ENCODE data around the gene KRTAP10-5. TPM values are rescaled to one million over a fixed set of nuclear protein-coding genes. Genes with fewer than 3 reads are reported as not detected.
"Not testable (repeated sequence)": the region's sequence is repeated elsewhere in the genome, so short reads cannot be mapped to it uniquely, and the experiment has no call there.

Gene KRTAP10-5
- total RNA-seq, 2 experiments from 2014 or later = not detected

DNA sequence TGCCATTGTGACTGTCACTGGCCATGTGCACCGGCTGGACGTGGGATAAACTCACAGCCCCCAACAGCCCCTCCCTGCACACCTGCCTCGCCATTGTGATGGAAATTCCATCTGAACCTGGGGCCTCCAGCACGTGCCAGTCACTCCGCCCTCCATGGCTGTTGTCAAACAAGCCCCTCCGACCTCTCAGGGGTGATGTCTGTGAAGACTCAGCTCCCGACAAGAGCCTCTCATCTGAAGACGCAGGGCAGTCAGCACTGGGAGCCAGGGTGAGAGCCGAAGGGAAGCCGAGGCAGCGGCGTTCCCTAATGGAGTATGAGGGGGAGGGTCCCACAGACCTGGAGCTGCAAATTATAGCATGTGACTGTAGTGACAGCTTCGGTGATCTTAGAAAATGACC is 27.7 kb downstream of the KRTAP10-5 start:
- ChIA-PET CTCF (no interaction called here), POLR2A (no interaction called here)

DNA sequence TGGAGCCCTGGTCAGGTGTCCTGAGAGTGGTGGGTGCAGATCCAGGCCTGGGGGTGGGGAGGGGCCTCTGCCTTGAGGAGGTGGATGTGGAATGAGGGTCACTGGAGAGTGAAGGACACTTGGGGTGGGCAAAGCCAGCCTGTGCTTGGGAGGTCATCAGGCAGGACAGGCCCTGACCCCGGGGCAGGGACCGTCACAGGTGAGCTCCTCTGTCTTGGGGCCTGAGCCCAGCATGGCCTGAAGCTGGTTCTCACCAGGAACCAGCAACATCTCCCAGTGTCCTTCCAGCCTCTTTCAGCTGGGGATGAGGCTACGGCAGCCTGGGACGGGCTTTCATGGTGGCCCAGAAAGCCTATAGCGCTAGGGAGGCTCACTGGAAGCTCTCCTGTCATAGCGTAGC is 28.3 kb downstream of the KRTAP10-5 start:
- ChIA-PET POLR2A (no interaction called here), CTCF (no interaction called here)

DNA sequence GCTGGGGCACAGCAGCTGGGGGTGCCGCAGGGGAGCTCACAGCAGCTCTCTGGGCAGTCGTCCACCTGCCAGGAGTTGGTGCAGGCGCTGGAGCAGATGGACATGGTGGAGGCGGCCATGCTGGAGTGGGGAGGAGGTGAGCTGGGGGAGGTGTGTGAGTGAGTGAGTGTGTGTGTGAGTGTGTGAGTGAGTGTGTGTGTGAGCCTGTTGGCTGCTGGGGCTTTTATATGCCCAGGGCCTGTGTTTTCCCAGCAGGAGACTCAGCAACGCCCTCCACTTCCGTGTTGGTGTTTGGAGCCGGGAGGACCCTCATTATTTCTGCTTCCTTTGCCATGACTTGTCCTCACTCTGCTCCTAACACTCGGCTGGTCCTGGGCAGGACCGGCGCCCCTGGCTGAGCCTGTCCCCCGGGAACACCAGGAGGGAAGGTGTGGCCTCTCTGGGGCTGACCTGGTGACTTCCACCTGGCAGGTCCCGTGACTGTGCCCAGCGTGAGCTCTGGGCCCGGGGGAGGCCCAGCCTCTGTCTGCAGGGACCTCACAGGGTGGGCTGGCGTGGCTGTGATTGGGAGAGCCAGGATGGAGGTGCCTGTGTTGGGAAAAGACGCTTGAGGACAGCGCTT is 29.0 kb downstream of the KRTAP10-5 start, which contains the start of gene KRTAP10-2:
KRTAP10-2 (minus strand) TSS at position 166 of the 622 bp plus-strand sequence; CDS start at position 119, 47 bp downstream.
- CTCF ChIA-PET = no interaction called here
- POLR2A ChIA-PET = no interaction called here

DNA sequence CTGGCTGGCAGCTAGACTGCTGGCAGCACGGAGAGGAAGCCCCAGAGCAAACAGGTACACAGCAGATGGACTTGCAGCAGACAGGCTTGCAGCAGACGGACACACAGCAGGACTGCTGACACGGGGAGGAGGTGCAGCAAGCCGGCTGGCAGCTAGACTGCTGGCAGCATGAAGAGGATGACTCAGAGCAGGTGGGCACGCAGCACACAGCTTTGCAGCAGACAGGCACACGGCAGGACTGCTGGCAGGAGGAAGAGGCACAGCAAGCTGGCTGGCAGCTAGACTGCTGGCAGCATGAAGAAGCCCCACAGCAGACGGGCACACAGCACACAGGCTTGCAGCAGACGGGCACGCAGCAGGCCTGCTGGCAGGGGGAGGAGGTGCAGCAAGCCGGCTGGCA is 29.6 kb downstream of the KRTAP10-5 start:
- ChIA-PET CTCF (no interaction called here), POLR2A (no interaction called here)

DNA sequence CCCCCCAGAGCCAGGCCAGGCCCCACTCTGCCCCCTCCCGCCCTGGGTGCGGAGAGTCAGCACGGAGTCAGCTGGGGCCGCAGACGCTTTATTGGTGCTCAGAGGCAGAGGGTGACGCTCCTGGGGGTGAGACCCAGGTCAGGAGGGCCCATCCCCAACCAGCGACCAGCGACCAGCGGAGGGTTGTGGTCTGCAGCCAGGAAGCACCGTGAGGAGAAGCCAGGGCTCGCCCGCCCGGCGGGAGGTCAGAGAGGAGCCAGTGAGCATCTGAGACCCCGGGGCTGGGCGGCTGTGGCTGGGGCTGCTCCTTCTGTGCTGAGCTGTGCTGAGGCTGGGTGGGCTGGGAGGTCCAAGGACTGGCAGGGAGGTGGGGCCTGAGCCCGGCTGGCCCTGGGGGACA is 30.1 kb downstream of the KRTAP10-5 start:
- POLR2A ChIA-PET, CTCF ChIA-PET: not testable (repeated sequence)

DNA sequence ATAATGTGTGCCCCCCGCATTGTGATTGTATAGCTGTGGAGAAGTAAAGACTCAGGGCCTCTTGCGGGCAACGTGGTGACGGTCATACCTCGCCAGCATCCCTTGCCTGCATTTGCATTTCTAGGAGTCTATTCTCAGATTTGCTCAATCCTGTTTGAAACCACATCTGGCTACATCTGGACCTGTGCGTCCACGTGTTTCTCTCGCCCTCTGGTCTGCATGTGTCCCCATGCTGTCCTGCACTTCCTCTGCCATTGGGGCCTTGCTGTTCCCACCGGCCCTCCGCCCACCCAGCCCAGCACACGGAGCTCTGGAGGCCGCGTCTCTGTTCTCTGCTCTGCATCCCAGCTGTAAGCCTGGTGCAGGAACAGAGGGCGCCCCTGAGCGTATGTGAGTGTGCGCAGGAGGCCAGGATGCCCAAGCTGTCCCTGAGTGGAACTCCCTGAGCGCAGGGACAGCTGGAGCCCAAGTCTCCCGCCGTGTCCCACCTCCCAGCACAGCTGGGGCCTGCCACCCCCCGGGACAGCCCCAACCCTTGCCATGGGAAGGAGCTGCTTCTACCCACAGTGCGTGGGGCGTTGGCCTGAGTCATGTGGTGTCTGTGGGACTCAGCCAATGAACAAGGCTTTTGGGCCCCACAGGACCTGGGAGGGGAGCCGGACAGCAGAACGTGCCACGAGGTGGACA is 30.7 kb downstream of the KRTAP10-5 start:
- POLR2A ChIA-PET = no interaction called here

DNA sequence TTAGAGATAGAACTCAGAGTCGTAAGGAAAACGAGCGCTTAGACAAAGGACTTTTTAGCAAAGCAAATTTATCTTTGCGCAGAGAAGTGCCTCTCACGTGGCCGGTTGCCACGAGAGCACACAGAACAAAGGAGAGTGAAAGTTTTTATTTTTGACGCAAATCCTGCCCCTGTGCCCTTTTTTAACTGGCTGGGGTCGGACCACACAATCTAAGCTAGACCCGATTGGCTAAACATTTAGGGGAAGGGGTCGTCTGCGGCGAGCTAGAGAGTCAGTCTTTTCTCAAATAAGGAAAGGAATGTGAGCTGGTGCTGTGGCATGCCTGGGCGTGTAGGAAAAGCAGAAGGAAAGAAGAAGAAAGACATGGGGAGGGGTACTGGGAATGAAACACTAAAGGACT is 31.5 kb downstream of the KRTAP10-5 start:
- POLR2A ChIA-PET = no interaction called here
- CTCF ChIA-PET = no interaction called here

More for the DNA sequence above, 30.7 kb downstream of the KRTAP10-5 start:
- CTCF ChIA-PET = no interaction called here

DNA sequence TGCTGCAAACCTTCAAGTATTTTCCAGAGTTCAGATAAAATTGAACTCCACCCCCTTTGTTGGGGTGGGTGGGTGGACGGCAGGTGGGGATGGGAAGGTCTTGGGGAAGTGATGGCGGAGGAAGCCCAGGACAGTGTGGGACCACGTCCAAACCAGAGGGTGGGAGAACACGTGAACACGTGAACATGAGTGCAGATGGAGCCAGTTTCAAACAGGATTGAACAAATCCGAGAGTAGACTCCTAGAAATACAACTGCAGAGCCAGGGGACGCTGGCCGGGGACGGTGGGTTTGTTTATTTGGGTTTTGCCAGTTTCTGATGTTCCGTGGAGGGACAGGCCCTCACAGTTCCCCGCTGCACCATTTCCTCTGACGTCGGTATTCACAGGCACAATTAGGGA is 32.0 kb downstream of the KRTAP10-5 start:
- ChIA-PET POLR2A (no interaction called here), CTCF (no interaction called here)

DNA sequence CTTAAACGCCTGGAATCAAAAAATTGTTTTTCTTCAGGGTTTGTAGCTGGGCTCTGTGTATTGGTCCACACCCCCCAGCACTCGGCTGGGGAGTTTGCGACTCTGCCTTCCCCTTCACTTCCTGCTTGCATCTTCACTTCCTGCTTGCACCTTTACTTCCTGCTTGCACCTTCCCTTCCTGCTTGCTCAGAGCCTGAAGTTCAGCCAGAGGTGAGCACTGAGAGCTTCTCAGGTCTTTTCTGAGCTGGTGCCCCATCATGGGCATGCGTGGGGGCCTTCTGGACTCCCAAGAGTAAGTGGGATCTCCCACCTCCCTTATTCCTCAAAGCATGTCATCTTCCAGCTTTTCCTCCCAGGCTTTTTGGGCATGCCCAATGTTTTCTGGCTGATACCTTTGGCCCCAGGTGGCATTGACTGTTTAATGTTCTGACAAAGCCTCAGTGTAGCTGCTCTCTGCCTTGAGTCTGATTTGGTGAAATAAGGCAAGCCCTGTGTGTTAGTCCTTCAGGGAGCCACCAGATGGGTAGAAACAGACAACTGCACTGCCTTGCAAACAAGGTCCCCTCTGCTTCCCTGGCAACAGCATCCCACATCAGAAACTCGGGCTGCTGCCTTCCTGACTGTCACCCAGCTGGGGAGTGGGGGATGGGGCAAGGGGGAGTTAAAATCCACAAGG is 32.6 kb downstream of the KRTAP10-5 start:
- CTCF ChIA-PET = interaction anchor here (0.6 kb wide), 1 partner anchor 525 kb away, joined by 5 read pairs; no protein-coding TSS in a partner anchor
- POLR2A ChIA-PET = interaction anchor here (0.6 kb wide), 1 partner anchor 279 kb away, joined by 4 read pairs; no protein-coding TSS in a partner anchor

DNA sequence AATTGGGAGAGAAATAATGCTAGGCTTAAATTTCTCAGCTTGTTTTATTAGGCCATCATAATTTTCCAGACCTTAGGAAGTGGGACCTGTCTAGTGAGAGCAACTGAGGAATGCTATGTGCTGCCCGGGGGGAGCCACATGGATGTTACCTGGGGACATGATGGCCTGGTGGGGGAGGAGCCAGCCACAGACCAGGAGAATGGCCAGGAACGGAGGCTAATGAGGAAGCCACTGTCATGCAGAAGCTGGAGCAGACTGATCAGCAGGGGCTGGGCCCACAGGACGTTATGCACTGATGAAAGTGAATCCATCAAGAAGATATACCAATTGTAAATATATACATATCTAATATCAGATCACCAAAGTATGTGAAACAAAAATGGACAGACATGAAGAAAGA is 35.8 kb downstream of the KRTAP10-5 start:
- ChIA-PET CTCF (no interaction called here), POLR2A (no interaction called here)

DNA sequence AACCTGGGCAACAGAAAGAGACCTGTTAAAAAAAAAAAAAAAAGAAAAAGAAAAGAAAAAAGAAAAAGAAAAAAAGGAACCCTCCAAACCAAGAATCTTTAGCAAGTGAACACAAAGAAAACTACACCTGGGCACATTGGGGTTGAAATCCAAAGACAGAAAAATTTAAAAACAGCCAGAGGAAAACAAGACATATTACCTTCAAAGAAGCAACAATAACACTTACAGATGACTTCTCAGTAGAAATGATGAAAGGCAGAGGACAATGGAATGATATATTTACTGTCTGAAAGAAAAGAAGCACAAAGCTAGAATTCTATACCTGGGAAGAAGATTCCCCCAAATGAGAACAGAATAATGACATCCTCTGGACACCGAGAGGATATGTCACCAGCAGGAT is 37.7 kb downstream of the KRTAP10-5 start:
- CTCF ChIA-PET = no interaction called here

DNA sequence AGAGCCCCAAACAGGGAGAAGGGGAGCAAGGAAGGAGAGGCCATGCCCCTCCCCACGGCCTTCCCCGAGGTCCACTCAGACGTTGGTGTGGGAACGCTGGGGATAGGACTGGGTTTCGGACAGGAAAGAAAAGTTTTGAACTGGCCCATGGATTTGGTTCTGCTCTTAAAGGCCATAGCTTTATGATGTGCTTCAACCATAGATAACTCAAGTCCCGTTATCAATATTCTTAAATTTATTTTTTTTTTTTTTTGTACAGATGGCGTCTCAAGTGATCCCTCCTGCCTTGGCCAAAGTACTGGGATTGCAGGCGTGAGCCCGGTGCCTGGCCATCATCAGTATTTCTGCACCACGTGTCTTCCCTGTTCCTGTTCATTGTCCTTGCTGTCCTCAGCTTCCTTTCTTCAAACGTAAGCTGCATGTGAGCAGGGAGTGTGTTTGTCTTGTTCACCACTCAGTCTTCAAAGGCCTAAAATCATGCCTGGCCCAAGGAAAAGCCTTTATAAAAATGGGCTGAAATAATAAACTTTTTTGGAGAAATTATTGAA is 39.6 kb downstream of the KRTAP10-5 start:
- ChIA-PET CTCF (no interaction called here), POLR2A (interaction anchor here (0.6 kb wide), 1 partner anchor 556 kb away, joined by 6 read pairs; no protein-coding TSS in a partner anchor)

More for the DNA sequence above, 37.7 kb downstream of the KRTAP10-5 start:
- POLR2A ChIA-PET = no interaction called here

DNA sequence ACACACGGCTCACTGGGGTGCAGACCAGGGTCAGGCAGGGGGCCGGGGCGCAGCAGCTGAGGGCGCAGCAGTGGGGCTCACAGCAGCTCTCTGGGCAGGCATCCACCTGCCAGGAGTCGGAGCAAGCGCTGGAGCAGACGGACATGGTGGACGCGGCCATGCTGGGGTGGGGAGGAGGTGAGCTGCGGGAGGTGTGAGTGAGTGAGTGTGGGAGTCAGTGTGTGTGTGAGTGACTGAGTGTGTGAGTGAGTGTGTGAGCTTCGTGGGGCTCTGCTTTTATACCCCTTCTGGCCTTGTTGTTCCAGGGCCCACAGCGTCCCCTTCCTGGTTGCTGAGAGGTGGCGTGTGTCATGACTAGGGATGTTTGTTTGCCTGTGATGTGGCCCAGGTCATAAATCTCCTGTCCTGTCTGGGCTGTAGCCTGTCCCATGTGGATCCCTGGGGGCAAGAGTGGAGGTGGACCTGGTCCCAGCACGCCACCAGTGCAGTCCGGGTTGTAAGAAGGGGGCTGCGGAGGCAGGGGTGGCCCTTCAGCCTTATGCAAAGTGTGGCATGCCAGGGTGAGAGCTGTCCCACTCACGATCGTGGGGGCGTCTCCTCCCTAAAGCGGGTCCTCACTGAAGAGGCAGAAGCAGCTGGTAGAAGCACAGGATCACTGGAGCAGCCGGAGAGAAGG is 40.3 kb downstream of the KRTAP10-5 start, which contains the start of gene KRTAP10-1:
KRTAP10-1 (minus strand) TSS at position 205 of the 676 bp plus-strand sequence; CDS start at position 160, 45 bp downstream.
- ChIA-PET POLR2A (interaction anchor here (0.6 kb wide), 1 partner anchor 555 kb away, joined by 6 read pairs; no protein-coding TSS in a partner anchor), CTCF (no interaction called here)

DNA sequence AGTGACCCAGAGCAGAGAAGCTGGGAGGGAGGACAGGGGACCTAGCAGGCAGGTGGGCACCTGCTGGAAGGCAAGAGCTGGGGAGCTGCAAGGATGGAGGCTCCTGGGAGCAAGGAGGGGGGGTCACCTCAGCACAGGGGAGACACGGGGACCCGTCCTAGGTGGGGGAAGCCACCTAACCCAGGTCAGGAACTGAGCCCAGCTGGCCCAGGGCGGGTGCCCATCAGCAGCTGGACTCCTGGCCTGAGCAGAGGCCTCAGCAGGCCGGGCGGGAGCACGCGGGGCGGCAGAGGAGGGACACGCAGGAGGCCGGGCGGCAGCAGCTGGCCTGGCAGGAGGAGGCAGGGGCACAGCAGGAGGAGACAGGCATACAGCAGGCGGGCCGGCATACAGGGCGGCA is 41.4 kb downstream of the KRTAP10-5 start:
- ChIA-PET CTCF (no interaction called here), POLR2A (no interaction called here)

DNA sequence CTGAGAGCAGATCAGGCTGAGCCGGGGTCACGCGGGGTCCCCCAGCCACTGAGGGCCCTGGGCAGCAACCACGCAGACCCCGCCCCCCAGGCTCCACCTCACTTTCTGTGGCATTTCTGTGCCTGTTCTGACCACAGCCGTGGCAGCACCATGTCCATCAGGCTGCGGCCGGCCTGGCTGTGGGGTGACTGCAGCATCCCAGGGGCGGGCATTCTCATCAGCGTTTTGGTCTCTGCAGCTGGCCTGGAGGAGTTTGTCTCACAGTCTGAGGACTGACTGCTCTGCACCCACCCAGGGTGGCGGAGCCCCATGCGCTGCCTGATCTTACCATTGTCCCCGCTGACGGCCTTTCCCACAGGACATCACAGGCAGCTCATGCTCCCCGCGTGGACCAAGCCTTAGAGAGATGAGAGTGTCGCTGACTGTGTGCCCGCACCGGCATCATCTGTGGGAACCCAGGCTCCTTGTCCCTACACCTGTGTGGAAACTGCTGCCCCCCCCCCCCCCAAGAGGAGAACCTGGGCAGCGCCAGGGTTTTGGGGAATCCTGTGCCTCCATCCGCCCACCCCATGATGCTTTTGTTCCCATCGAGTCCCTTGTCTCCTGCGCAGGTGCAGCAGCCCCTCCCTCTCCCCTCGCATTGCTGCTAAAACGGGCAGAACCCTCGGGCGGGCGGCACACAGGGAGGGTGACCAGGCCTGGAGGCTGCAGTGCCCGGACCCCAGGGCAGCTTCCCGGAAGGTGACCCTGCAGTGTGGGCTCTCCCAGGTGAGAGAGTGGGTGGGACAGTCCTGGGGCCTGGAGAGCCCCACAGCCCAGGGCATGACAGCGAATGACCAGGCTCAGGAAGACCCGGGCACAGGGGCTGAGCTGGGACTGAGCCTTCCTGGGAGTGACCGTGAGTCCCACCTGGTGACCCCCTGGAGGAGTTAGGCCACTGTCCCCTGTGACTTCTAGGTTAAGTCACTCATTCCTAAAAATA is 42.2 kb downstream of the KRTAP10-5 start:
- POLR2A ChIA-PET = no interaction called here
- CTCF ChIA-PET = no interaction called here

DNA sequence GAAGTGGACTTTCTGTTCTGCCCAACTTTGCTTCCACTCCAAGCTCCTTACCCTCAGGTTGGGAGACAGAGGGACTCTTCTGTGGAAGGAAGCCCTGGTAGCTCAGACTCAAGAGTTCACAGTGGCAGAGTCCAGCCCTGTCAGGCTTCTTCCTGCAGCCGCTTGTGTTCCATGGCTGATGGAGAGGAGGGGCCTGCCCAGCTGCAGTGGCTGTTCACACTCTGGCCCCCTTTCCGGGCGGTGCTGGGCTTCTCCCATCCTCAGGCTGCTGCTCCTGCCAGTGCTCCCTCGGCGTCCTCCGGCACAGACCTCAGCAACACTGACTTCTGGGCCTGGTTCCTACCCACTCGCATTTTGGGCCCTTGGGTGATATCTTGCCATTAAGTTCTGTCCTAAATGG is 44.4 kb downstream of the KRTAP10-5 start:
- CTCF ChIA-PET = no interaction called here
- POLR2A ChIA-PET = no interaction called here

DNA sequence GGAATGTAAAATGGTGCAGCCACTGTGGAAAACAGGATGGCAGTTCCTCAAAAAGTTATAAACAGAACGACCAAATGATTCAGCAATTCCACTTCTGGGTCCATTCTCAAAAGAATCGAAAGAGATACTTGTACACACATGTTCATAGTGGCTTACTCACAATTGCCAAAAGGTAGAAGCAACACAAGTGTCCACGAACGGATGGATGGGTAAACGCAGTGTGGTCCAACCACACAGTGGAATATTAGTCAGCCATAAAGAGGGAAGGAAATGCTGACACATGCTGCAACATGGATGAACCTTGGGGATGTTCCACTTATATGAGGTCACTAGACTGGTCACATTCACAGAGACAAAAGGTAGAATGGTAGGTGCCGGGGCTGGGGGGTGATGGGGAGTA is 45.7 kb downstream of the KRTAP10-5 start:
- POLR2A ChIA-PET = no interaction called here
- CTCF ChIA-PET = no interaction called here

DNA sequence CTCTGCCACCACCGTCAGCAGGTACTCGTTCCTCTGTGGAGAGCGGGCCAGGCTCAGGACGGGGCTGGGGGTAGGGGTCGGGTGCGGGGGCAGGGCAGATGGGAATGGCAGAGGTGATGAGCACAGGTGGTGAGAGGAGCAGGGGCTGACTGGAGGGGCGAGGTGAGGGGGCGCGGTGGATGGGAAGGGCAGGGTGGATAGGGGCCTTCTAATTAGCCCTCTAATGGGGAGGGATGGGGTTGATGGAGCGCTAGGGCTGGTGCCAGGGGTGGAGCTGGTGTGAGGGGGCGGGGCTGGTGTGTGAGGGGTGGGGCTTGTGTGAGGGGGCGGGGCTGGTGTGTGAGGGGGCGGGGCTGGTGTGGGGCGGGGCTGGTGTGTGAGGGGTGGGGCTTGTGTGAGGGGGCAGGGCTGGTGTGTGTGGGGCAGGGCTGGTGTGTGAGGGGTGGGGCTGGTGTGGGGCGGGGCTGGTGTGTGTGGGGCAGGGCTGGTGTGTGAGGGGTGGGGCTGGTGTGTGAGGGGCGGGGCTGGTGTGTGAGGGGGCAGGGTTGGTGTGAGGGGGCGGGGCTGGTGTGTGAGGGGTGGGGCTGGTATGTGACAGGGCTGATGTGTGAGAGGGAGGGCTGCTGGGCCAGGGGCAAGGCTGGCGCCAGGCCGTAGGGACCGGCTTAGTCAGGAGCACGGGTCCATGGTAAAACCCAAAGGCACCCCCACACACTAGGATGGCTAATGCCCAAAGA is 46.3 kb downstream of the KRTAP10-5 start:
- ChIA-PET POLR2A (no interaction called here), CTCF (no interaction called here)

Data from activated CD8-positive, alpha-beta memory T cell treated with anti-CD3 and anti-CD28 coated beads for 36 hours (primary cell).